ENCODE data around the gene DOCK4.
"Not testable (repeated sequence)": the region's sequence is repeated elsewhere in the genome, so short reads cannot be mapped to it uniquely, and the experiment has no call there.

Gene DOCK4

GRCh38 chr7:112252141-112252540, 45.9 kb upstream of the DOCK4 start:
- peaks cover 19% of the 10 kb centered on the region for H3K4me1 Mint-ChIP-seq
- H3K27ac Mint-ChIP-seq, result no peak overlapping the region

GRCh38 chr7:112249967-112250366, 43.8 kb upstream of the DOCK4 start:
- Mint-ChIP-seq H3K4me1 (peaks cover 19% of the 10 kb centered on the region), H3K36me3 (ENCODE audit: low read depth) (peaks cover 29% of the 10 kb centered on the region), H3K9me3 (peaks cover 13% of the 10 kb centered on the region), H3K27me3 (ENCODE audit: low read depth, poor library complexity) (peaks cover 21% of the 10 kb centered on the region)
- H3K4me3 Mint-ChIP-seq, H3K27ac Mint-ChIP-seq, DNase-seq: not testable (repeated sequence)

More at GRCh38 chr7:112252141-112252540, 45.9 kb upstream of the DOCK4 start:
- peaks cover 9% of the 10 kb centered on the region for H3K9me3 Mint-ChIP-seq
- H3K27me3 Mint-ChIP-seq (ENCODE audit: low read depth, poor library complexity), result peaks cover 21% of the 10 kb centered on the region
- peaks cover 10% of the 10 kb centered on the region for H3K36me3 Mint-ChIP-seq (ENCODE audit: low read depth)
- no peak for DNase-seq
- TF ChIP-seq CTCF (IDR thresholded peaks at IDR 0.05), result no peak
- H3K4me3 Mint-ChIP-seq, result no peak overlapping the region

- H3K36me3 Mint-ChIP-seq (ENCODE audit: low read depth), result peaks cover 29% of the 10 kb centered on the region
- peaks cover 19% of the 10 kb centered on the region for H3K4me1 Mint-ChIP-seq
- H3K4me3 Mint-ChIP-seq, result no peak overlapping the region
- peaks cover 13% of the 10 kb centered on the region for H3K9me3 Mint-ChIP-seq
- H3K27ac Mint-ChIP-seq, result no peak overlapping the region
- peaks cover 21% of the 10 kb centered on the region for H3K27me3 Mint-ChIP-seq (ENCODE audit: low read depth, poor library complexity)
- no peak for DNase-seq
- TF ChIP-seq CTCF (IDR thresholded peaks at IDR 0.05), result no peak
Measured at GRCh38 chr7:112248598-112248997, 42.4 kb upstream of the DOCK4 start.

- no peak overlapping the region for H3K27ac Mint-ChIP-seq
- DNase-seq, result no peak
- no peaks in the 10 kb centered on the region for H3K27me3 Mint-ChIP-seq (ENCODE audit: low read depth, poor library complexity)
- H3K9me3 Mint-ChIP-seq, result peaks cover 13% of the 10 kb centered on the region
- H3K4me1 Mint-ChIP-seq, result no peaks in the 10 kb centered on the region
- TF ChIP-seq CTCF (IDR thresholded peaks at IDR 0.05), result no peak
- no peak overlapping the region for H3K4me3 Mint-ChIP-seq
- peaks cover 33% of the 10 kb centered on the region for H3K36me3 Mint-ChIP-seq (ENCODE audit: low read depth)
Measured at GRCh38 chr7:112238852-112239610, 32.8 kb upstream of the DOCK4 start.

GRCh38 chr7:112238330-112238729, 32.1 kb upstream of the DOCK4 start:
- Mint-ChIP-seq H3K27ac (no peak overlapping the region), H3K4me1 (no peaks in the 10 kb centered on the region), H3K9me3 (peaks cover 15% of the 10 kb centered on the region), H3K36me3 (ENCODE audit: low read depth) (peaks cover 33% of the 10 kb centered on the region), H3K4me3 (no peak overlapping the region), H3K27me3 (ENCODE audit: low read depth, poor library complexity) (no peaks in the 10 kb centered on the region)
- DNase-seq, result no peak
- TF ChIP-seq CTCF (IDR thresholded peaks at IDR 0.05), result no peak

GRCh38 chr7:112236597-112236996, 30.4 kb upstream of the DOCK4 start:
- Mint-ChIP-seq H3K4me3 (no peak overlapping the region), H3K4me1 (no peaks in the 10 kb centered on the region), H3K27ac (no peak overlapping the region), H3K36me3 (ENCODE audit: low read depth) (peaks cover 31% of the 10 kb centered on the region), H3K9me3 (peaks cover 15% of the 10 kb centered on the region), H3K27me3 (ENCODE audit: low read depth, poor library complexity) (no peaks in the 10 kb centered on the region)
- TF ChIP-seq CTCF (IDR thresholded peaks at IDR 0.05), result no peak
- no peak for DNase-seq
